Nucleus accumbens (tissue), 56 donors: ENCODE data around the gene ARF6.
"Not testable (repeated sequence)": the region's sequence is repeated elsewhere in the genome, so short reads cannot be mapped to it uniquely, and the experiment has no call there.

Source experiments
- DNase-seq, 56 donors: peaks; one replicate each; lab custom pipeline; 2025; lab: John Stamatoyannopoulos, UW

The ARF6 gene

GRCh38 chr14:49902679-49903246 is 9.9 kb downstream of the ARF6 start:
- not testable (repeated sequence) for DNase-seq

DNA sequence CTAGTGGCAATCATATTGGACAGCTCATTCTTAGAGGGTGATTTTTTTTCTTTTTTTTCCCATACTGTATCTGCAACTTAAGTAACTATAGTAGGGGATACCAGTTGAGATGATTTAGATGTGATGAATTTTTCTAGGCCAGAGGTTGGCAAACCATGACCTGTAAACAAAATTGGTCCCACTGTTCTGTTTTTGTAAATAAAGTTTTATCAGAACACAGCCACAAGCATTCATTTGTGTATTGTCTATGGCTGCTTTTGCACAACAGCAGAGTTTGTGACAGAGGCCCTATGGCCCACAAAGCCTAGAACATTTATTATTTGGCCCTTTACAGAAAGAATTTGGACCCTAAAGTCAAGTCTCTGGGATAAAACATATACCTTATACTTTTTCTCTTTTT is 11.4 kb downstream of the ARF6 start:
- DNase-seq = no peak

- DNase-seq = no peak
These were observed 13.1 kb downstream of the ARF6 start for GRCh38 chr14:49905989-49906388.

- no peak for DNase-seq
These were observed 14.3 kb downstream of the ARF6 start for GRCh38 chr14:49907186-49907585.

DNA sequence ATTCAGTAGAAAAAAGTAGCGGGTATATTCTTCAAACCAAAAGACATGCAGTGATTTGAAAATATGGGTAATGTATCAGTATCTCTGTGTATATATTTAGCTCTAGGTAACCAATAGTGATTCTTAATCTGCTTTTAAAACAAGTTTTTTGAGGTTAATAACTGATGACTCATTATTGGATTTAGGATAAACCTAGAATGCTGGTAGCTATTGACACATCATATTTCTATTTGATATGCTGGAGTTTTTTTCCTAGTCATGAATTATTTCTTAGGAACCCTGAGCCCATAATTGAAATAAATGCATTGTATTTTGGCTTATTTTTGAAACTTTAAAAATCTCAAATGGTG is 15.5 kb downstream of the ARF6 start:
- no peak for DNase-seq

GRCh38 chr14:49909016-49909415 is 16.1 kb downstream of the ARF6 start:
- no peak for DNase-seq

DNA sequence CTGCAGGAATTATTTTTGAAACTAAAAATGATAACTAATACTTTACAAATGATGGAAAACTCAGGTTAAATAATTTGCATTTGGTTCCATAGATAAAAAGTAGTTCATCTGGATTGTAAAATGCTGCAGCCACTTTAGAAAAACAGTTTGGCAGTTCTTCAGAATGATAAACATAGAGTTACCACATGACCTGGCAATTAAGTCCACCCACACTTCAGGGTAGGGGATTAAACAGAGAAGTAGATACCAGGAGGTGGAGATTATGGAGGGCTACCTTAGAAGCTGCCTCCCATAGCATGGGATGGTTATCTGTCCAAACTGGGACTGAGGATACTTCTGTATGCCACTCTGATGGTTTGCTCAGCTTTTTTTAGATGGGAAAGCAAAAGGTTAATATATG is 22.2 kb downstream of the ARF6 start:
- DNase-seq = no peak

DNA sequence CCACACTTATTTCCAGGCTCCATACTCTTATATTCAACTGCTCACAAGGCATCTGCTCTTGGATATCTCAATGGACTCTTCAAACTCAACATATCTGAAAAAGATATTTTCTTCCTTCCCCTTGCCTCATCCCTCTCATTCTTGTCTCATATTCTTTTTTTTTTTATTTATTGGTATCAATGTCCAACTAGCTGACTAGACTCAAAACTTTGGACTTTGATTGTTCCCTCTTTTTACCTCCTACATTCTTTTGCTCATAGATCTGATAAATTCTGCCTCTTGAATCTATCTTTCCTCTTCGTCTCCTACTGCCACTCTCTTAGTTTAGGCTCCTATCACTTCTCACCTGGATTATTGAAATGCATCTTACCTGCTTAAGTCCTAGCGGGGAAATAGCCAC is 25.8 kb downstream of the ARF6 start:
- no peak for DNase-seq

DNA sequence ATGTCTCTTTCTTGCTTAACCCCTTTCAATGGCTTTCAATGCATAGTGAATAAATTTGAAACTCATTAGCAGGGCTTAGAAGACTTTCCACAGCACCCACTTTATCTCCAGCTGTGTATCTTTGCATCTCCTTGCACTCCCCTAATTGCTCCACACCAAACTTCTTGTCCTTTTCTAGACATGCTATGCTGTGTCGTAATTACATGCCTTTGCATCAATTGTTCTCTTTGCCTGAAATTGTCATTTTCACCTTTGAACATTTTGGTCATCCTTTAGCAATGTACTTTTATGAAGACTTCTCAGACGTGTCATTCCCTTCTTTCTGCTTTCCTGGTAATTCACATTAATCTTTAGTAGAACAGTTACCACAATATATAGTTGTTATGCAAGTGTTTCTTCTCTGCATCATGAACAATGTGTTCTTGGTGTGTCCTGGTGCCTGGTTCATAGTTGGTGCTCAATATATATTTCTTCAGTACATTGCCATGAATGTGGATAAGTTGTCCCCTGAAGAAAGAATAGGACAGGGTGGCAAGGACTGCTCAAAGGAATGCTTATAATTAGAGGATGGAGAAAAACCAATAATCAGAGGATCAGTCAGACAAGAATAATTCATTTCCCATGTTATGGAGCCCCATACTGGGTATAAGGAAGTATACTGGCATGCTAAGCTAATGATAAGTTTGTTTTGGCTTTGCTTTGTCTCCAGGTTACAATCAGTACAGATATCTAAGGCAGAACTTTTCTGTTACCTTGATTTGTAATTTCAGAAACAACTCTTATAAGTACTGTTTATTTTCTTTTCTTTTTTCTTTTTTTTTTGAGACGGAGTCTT is 27.2 kb downstream of the ARF6 start:
- DNase-seq = no peak

DNA sequence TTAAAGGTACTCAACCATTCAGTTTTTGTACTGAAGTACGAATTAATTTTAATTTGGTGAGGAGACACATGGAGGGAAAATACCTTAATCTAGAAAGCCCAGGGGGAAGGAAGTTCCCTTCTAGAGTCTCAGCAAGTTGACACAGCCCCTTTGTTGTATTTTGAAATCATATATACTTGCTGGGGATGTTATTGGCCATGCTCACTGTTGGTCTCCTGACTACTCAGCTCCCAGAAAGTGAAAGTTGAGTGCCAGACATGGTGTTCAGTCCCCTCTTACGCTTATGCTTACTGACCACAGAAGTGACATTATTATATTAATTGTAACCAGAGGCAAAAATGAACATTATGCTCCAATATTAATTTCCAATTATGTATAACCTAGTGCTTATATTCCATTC is 28.1 kb downstream of the ARF6 start:
- DNase-seq = no peak

DNA sequence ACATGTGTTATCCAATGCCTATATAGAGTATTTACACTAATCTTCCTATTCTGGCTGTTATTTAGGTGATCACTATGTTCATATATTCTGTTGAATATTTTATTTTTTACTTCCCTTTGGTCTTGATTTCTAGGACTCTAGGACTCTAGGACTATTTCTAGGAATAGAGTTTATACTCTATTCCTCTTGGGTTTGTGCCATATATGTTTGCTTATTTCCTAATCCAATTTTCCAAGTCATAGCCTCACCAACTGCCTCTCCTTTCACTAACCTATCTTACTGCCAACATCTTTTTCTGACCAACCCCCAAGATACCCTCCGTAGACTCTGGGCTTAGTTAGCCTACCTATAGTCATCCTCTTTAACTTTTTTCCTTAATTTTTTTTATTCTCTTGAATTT is 28.5 kb downstream of the ARF6 start:
- DNase-seq = no peak

- DNase-seq = no peak
These were observed 30.6 kb downstream of the ARF6 start for GRCh38 chr14:49923442-49923841.

GRCh38 chr14:49923881-49924280 is 31.0 kb downstream of the ARF6 start:
- DNase-seq = no peak

DNA sequence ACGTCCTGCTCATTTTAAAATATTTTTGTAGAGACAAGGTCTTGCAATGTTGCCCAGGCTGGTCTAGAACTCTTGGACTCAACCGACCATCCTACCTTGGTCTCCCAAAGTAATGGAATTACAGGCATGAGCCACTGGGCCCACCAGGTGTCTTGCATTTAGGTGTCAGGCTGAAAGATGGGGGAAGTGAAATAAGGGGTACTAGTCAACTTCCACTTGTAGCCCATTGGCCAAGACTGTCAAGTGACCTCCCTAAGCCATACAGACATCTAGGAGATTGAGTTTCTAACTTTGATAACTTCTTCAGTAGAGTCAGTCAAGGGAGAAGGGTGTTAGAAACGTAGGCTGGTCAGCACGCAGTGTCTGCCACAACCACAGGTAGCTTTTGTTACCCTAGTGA is 32.0 kb downstream of the ARF6 start:
- DNase-seq = no peak

GRCh38 chr14:49926803-49927202 is 33.9 kb downstream of the ARF6 start:
- DNase-seq = no peak

DNA sequence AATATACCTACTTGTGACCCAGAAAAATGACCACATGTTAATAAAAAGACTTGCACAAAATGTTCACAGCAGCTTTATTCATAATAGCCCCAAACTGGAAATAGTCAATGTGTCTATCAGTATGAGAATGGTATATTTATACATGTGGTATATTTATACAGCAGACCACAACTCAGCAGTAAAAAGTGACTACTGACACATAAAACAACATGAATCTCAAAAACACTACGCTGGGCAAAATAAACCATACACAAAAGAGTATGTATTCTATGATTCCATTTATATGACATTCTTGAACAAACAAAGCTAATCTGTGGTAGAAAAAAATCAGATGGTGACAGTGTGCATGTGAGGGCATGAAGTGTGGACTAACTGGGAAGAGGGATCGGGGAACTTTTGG is 35.1 kb downstream of the ARF6 start:
- no peak for DNase-seq

DNA sequence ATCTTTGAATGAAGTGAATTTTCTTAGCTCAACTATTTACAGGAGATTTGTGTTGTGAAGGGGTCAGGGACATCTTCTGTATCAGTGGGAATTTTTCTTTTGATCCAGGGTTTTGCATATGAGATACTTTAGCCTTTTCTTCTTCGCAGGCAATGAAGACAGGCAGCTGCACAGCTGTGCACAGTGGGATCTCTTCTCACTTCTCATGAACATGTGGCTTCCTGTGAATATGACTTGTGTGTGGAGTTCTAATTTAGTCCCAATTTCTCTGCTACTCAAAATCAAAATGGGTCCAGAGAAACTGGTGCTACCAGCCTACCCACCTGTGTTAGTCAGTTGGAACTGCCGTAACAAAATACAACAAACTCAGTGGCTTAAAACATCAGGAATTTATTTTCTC is 37.8 kb downstream of the ARF6 start:
- DNase-seq = no peak

DNA sequence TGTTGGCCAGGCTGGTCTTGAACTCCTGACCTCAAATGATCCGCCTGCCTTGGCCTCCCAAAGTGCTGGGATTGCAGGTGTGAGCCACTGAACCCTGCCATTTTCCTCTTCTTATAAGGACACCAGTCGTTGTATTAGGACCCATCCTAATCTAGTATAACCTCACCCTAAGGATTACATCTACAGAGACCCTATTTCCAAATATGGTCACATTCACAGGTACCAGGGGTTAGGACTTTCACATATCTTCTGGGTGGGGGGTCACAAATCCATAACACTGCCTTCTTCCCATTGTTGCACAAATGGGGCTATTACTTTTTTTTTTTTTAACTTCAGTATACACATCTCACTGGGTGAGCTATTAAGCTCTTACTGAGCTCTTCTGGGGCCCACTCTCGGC is 38.6 kb downstream of the ARF6 start:
- DNase-seq = no peak

DNA sequence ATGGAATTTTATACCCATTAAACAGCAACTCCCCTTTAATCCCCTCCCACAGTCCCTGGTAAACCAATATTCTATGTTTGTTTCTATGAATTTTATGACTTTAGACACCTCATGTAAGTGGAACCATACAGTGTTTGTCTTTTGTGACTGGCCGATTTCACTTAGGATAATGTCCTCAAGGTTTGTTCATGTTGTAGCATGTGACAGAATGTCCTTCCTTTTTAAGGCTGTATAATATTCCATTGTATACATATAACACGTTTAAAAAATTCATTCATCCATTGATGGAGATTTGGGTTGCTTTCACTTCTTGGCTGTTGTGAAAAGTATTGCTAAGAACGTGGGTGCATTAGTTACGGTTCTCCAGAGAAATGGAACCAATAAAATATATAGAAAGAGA is 40.2 kb downstream of the ARF6 start:
- no peak for DNase-seq

GRCh38 chr14:49933704-49934103 is 40.8 kb downstream of the ARF6 start:
- no peak for DNase-seq

GRCh38 chr14:49934646-49935045 is 41.8 kb downstream of the ARF6 start:
- DNase-seq = no peak

DNA sequence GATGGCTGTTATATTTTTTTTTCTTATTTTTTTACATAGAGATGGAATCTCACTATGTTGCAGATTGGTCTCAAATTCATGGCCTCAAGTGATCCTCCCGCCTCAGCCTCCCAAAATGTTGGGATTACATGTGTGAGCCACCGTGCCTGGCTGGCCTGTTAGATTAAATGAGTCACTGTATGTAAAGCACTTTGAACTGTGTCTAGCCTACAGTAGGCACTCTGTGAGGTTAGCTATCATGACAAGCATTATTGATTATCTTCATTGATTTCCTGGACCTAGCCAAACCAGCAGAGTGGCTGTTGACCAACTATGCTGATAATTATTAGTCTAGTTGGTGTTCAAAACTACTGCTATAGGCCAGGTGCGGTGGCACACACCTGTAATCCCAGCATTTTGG is 42.6 kb downstream of the ARF6 start:
- DNase-seq = no peak

GRCh38 chr14:49936246-49936645 is 43.4 kb downstream of the ARF6 start:
- not testable (repeated sequence) for DNase-seq
